Kidney capillary endothelial cell (primary cell): ENCODE measurements around the gene RAB8A.
A peak's percentile ranks its signal among the peaks of the same experiment; 100 is the strongest.

Experiments
- DNase-seq: peaks from one replicate; pipeline ENCODE4 v3.0.0-alpha.2; 2018; ENCODE audit warnings: low spot score

RAB8A gene

GRCh38 chr19:16142032-16142580, 30.4 kb downstream of the RAB8A start:
- no peak for DNase-seq

- DNase-seq: no peak
These were observed 31.9 kb downstream of the RAB8A start, which contains the start of gene HSH2D for GRCh38 chr19:16143399-16144215. Gene HSH2D (plus strand): TSS chr19:16143685. CDS start chr19:16148751, 5,066 bp downstream.

GRCh38 chr19:16144216-16144581, 32.5 kb downstream of the RAB8A start:
- DNase-seq: no peak

GRCh38 chr19:16146112-16146511, 34.4 kb downstream of the RAB8A start:
- DNase-seq: no peak

- DNase-seq: no peak
These were observed 36.9 kb downstream of the RAB8A start for GRCh38 chr19:16148443-16149229.

- no peak for DNase-seq
These were observed 42.1 kb downstream of the RAB8A start for GRCh38 chr19:16153582-16154336.

- DNase-seq: no peak
These were observed 42.9 kb downstream of the RAB8A start for GRCh38 chr19:16154557-16154956.

GRCh38 chr19:16155128-16155527, 43.4 kb downstream of the RAB8A start:
- no peak for DNase-seq

- DNase-seq: no peak
These were observed 45.2 kb downstream of the RAB8A start for GRCh38 chr19:16156904-16157303.

GRCh38 chr19:16157601-16158000, 45.9 kb downstream of the RAB8A start:
- DNase-seq: no peak

GRCh38 chr19:16159655-16160054, 48.0 kb downstream of the RAB8A start:
- DNase-seq: no peak

GRCh38 chr19:16160445-16160942, 48.8 kb downstream of the RAB8A start:
- no peak for DNase-seq

GRCh38 chr19:16160943-16161560, 49.4 kb downstream of the RAB8A start:
- DNase-seq: peak; percentile 65

- peak; percentile 37 for DNase-seq
These were observed 50.2 kb downstream of the RAB8A start for GRCh38 chr19:16161840-16162239.

GRCh38 chr19:16164222-16164890, 52.7 kb downstream of the RAB8A start:
- DNase-seq: no peak

GRCh38 chr19:16166417-16166816, 54.7 kb downstream of the RAB8A start:
- DNase-seq: no peak

GRCh38 chr19:16167055-16167454, 55.4 kb downstream of the RAB8A start:
- no peak for DNase-seq

- no peak for DNase-seq
These were observed 56.9 kb downstream of the RAB8A start for GRCh38 chr19:16168465-16169081.

- DNase-seq: no peak
These were observed 58.4 kb downstream of the RAB8A start for GRCh38 chr19:16170134-16170533.

GRCh38 chr19:16175954-16176353, 64.3 kb downstream of the RAB8A start:
- no peak for DNase-seq
